ENCODE results near the gene FASTKD3. TPM values are rescaled to one million over a fixed set of nuclear protein-coding genes. Genes with fewer than 3 reads are reported as not detected.

Gene FASTKD3
- total and polyA plus RNA-seq, 2 donors (not counting 3 experiments of a cell fraction or from before 2014, with no cell fraction given), result 5.5 to 9.6 TPM

DNA sequence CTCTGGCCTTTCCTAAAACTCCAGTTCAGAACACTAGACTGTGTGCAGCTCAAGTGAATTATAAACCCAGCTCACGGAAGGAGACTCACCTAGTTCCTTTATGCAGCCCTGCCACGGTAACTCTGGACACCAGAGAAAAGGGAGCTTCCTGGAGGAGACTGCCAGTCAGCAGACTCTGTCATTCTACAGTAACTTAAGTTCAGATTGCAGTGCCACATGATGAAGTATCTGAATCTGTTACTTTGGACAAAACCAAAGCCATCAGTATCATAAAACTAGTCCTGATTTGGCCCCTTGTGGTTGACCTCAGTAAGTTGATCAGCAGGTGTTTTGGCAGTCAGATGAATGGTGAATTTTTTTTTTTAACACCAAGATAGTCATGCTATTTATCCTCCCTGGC is 2.8 kb upstream of the FASTKD3 start:
- no peaks in the 10 kb centered on the region for H3K27me3 ChIP-seq (ENCODE audit: control insufficient read depth in 2 of 2, insufficient read depth in 2 of 2, low read length in 2 of 2)
- H3K9ac ChIP-seq (replicated peaks; ENCODE audit: extremely low read depth, insufficient read depth, low read length), result no peak overlapping the region
- no peak overlapping the region for H3K27ac ChIP-seq (ENCODE audit: insufficient read depth, low read depth, low read length)
- no peak for DNase-seq (ENCODE audit: low read depth, low spot score)
- H3K9me3 ChIP-seq (replicated peaks; ENCODE audit: control insufficient read depth, insufficient read depth, low read length), result no peaks in the 10 kb centered on the region
- dilution Hi-C loops (cut with MboI; ENCODE audit: extremely low pct_ligation_motif_present, low sequenced_read_pairs) (no loop called here), intact Hi-C loops (cut with micrococcal nuclease) (no loop called here)
- peaks cover 6 to 8% of the 10 kb centered on the region in 2 experiments for H3K36me3 ChIP-seq (ENCODE audit: control insufficient read depth in 2 of 2, extremely low read depth in 1 of 2, insufficient read depth in 2 of 2, low read length in 2 of 2)
- peaks cover 18% of the 10 kb centered on the region for H3K4me1 ChIP-seq (ENCODE audit: control insufficient read depth, extremely low read depth, insufficient read depth, low read length)
- H3K4me2 ChIP-seq (ENCODE audit: insufficient read depth, low read length), result no peak overlapping the region
- peaks cover 69% of the 10 kb centered on the region for H3K79me2 ChIP-seq (ENCODE audit: control insufficient read depth, insufficient read depth, low read length)
- no peak overlapping the region for H2AFZ ChIP-seq (ENCODE audit: low read depth, low read length)
- no TSS peak for BruUV-seq (replicated peaks)
- FAIRE-seq, result no peak
- POLR2A ChIA-PET, result no interaction called here
- CTCF ChIA-PET, result interaction anchor here (1.5 to 2.8 kb wide), 3 partner anchors 10 to 25 kb away, joined by 5 to 21 read pairs (median 8); no protein-coding TSS in a partner anchor
- no peak overlapping the region for H3K4me3 ChIP-seq (replicated peaks in 1 of 3; ENCODE audit: insufficient read depth in 1 of 3, low read depth in 1 of 3, low read length in 3 of 3)
- H3K9me1 ChIP-seq (replicated peaks; ENCODE audit: control insufficient read depth, extremely low read depth, insufficient read depth, low read length), result no peaks in the 10 kb centered on the region
- TF ChIP-seq JUN (IDR thresholded peaks at IDR 0.05; ENCODE audit: borderline replicate concordance, insufficient read depth, insufficient read length, low read depth) (no peak), MYC (IDR thresholded peaks at IDR 0.05; ENCODE audit: low read depth, low read length) (no peak), POLR2A (IDR thresholded peaks at IDR 0.05; ENCODE audit: low read depth, low read length) (no peak)
- H4K20me1 ChIP-seq (replicated peaks; ENCODE audit: control insufficient read depth, extremely low read depth, insufficient read depth, low read length), result no peaks in the 10 kb centered on the region

DNA sequence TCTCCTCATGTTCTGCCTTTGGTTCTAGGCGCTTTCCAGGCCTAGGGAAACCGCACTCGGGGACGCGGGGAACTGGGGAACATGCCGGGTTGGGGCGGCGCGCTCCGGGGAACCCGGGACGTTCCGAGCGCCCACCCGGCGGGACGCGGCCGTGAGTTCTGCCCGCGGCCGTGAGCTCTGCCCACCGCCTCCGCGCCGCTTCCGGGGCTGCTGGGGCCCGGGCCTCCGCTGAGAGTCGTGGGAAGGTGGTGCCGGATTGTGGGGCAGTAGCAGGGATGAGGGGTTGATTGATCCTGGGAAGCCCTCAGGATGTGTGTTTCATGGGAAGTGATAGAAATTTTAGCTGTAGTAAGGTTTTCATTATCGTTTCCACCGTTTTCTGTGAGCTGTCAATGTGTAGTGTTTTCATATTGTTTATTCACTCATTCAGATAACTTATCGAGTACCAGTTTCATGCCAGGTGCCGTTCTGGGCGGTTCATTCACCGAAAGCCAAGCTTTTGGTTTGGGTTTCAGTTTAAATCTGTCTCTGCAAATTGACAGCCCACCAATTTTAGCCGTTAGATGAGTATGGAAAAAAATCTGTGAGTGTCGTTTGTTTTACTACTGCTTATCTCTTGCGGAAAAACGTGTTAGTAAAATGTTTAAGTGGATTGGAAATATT is 774 bp upstream of the FASTKD3 start:
- Histone ChIP-seq H3K4me2 (ENCODE audit: insufficient read depth, low read length) (peak overlapping the region; percentile 64), H3K27ac (ENCODE audit: insufficient read depth, low read depth, low read length) (peak overlapping the region; percentile 44), H3K4me3 (replicated peaks in 1 of 3; ENCODE audit: insufficient read depth in 1 of 3, low read depth in 1 of 3, low read length in 3 of 3) (peak overlapping the region; percentile 83 to 100 (median 93)), H3K9me3 (replicated peaks; ENCODE audit: control insufficient read depth, insufficient read depth, low read length) (no peaks in the 10 kb centered on the region), H3K9ac (replicated peaks; ENCODE audit: extremely low read depth, insufficient read depth, low read length) (peak overlapping the region; percentile 75), H3K9me1 (replicated peaks; ENCODE audit: control insufficient read depth, extremely low read depth, insufficient read depth, low read length) (no peaks in the 10 kb centered on the region), H3K79me2 (ENCODE audit: control insufficient read depth, insufficient read depth, low read length) (peaks cover 71% of the 10 kb centered on the region), H3K4me1 (ENCODE audit: control insufficient read depth, extremely low read depth, insufficient read depth, low read length) (peaks cover 18% of the 10 kb centered on the region), H4K20me1 (replicated peaks; ENCODE audit: control insufficient read depth, extremely low read depth, insufficient read depth, low read length) (no peaks in the 10 kb centered on the region), H3K36me3 (ENCODE audit: control insufficient read depth in 2 of 2, extremely low read depth in 1 of 2, insufficient read depth in 2 of 2, low read length in 2 of 2) (no peaks in the 10 kb centered on the region), H2AFZ (ENCODE audit: low read depth, low read length) (peak overlapping the region; percentile 77), H3K27me3 (ENCODE audit: control insufficient read depth in 2 of 2, insufficient read depth in 2 of 2, low read length in 2 of 2) (no peaks in the 10 kb centered on the region)
- no TSS peak for BruUV-seq (replicated peaks)
- TF ChIP-seq POLR2A (IDR thresholded peaks at IDR 0.05; ENCODE audit: low read depth, low read length), result no peak
- no peak for TF ChIP-seq GATA2 (IDR thresholded peaks at IDR 0.05; ENCODE audit: insufficient read depth, insufficient read length, low read depth, low read length)
- TF ChIP-seq, protein P1, sequence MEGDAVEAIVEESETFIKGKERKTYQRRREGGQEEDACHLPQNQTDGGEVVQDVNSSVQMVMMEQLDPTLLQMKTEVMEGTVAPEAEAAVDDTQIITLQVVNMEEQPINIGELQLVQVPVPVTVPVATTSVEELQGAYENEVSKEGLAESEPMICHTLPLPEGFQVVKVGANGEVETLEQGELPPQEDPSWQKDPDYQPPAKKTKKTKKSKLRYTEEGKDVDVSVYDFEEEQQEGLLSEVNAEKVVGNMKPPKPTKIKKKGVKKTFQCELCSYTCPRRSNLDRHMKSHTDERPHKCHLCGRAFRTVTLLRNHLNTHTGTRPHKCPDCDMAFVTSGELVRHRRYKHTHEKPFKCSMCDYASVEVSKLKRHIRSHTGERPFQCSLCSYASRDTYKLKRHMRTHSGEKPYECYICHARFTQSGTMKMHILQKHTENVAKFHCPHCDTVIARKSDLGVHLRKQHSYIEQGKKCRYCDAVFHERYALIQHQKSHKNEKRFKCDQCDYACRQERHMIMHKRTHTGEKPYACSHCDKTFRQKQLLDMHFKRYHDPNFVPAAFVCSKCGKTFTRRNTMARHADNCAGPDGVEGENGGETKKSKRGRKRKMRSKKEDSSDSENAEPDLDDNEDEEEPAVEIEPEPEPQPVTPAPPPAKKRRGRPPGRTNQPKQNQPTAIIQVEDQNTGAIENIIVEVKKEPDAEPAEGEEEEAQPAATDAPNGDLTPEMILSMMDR (IDR thresholded peaks at IDR 0.05; ENCODE audit: extremely low read depth in 1 of 2, insufficient read depth in 1 of 2, low read depth in 1 of 2, low read length in 2 of 2), result no peak
- TF ChIP-seq JUN (IDR thresholded peaks at IDR 0.05; ENCODE audit: borderline replicate concordance, insufficient read depth, insufficient read length, low read depth), result no peak
- TF ChIP-seq EZH2 (IDR thresholded peaks at IDR 0.05; ENCODE audit: borderline replicate concordance, low read depth, low read length, severe bottlenecking), result no peak
- no peak for TF ChIP-seq FOS (IDR thresholded peaks at IDR 0.05; ENCODE audit: borderline replicate concordance, insufficient read depth, low read length)
- no peak for TF ChIP-seq POLR2AphosphoS5 (IDR thresholded peaks at IDR 0.05; ENCODE audit: insufficient read depth, low read depth, low read length)
- TF ChIP-seq, protein P2, sequence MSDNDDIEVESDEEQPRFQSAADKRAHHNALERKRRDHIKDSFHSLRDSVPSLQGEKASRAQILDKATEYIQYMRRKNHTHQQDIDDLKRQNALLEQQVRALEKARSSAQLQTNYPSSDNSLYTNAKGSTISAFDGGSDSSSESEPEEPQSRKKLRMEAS (IDR thresholded peaks at IDR 0.05; ENCODE audit: insufficient read depth, insufficient read length), result no peak
- TF ChIP-seq MYC (IDR thresholded peaks at IDR 0.05; ENCODE audit: low read depth, low read length), result no peak
- FAIRE-seq (peak; percentile 24), DNase-seq (ENCODE audit: low read depth, low spot score) (peak; percentile 30)
- dilution Hi-C loops (cut with MboI; ENCODE audit: extremely low pct_ligation_motif_present, low sequenced_read_pairs) (no loop called here), intact Hi-C loops (cut with micrococcal nuclease) (no loop called here)
- CTCF ChIA-PET, result interaction anchor here (1.0 to 1.9 kb wide), 3 partner anchors 11 to 18 kb away, joined by 3 to 13 read pairs (median 8); no protein-coding TSS in a partner anchor
- POLR2A ChIA-PET, result interaction anchor here (1.7 kb wide), 1 partner anchor 18 kb away, joined by 3 read pairs; no protein-coding TSS in a partner anchor
